Thoracic aorta (tissue), 2 donors: ENCODE measurements around the gene PAK1IP1. TPM values are rescaled to one million over a fixed set of nuclear protein-coding genes. Genes with fewer than 3 reads are reported as not detected.
"Not testable (repeated sequence)": the region's sequence is repeated elsewhere in the genome, so short reads cannot be mapped to it uniquely, and the experiment has no call there.

Source experiments
- ATAC-seq: fragments of 150-250 bp; one replicate; pipeline ENCODE4 v1.8.0; 2017; ENCODE audit warnings: low read depth; ENCODE audit not compliant: insufficient number of reproducible peaks, low FRiP score
- DNase-seq: peaks from one replicate; pipeline ENCODE4 v3.0.0-alpha.2; 2020; ENCODE audit warnings: low spot score
- H3K27ac ChIP-seq, 2 donors: fragments of 200-600 bp; sonication (generic); 1 replicate in 1 of 2; 2 replicates in 1 of 2; pipeline ENCODE4 v1.5.1; 2016; ENCODE audit warnings: mild to moderate bottlenecking in 2 of 2, moderate library complexity in 2 of 2
- H3K27me3 ChIP-seq: fragments of 200-600 bp; sonication (generic); replicated peaks from 2 replicates; pipeline ENCODE4 v1.6.0; 2016; ENCODE audit warnings: mild to moderate bottlenecking; ENCODE audit not compliant: insufficient read depth
- H3K36me3 ChIP-seq: fragments of 200-600 bp; sonication (generic); one replicate; pipeline ENCODE4 v1.5.1; 2016
- H3K4me1 ChIP-seq, 2 donors: fragments of 200-600 bp; sonication (generic); 1 replicate in 1 of 2; 2 replicates in 1 of 2; pipeline versions ENCODE4 v1.5.1 to v1.6.0; 2016; ENCODE audit warnings: low read depth in 2 of 2, mild to moderate bottlenecking in 1 of 2; ENCODE audit not compliant: control insufficient read depth in 1 of 2
- H3K4me3 ChIP-seq: fragments of 200-600 bp; sonication (generic); 2 replicates; pipeline ENCODE4 v1.5.1; 2016; ENCODE audit warnings: mild to moderate bottlenecking
- H3K9me3 ChIP-seq: fragments of 200-600 bp; sonication (generic); 2 replicates; pipeline ENCODE4 v1.5.1; 2016
- total RNA-seq, 2 donors: library from RNA; depleted of rRNA; stranded (reverse); fragments of >200 nt; gene quantifications; one replicate each; pipeline versions ENCODE4 v1.1.0 to v1.2.3, GENCODE V29; 2016
- TF ChIP-seq, protein P1 (sequence below): fragments of 200-600 bp; sonication (generic); IDR thresholded peaks from one replicate; pipeline ENCODE4 v1.5.1; 2019; ENCODE audit warnings: antibody characterized with exemption

PAK1IP1 gene, protein sequence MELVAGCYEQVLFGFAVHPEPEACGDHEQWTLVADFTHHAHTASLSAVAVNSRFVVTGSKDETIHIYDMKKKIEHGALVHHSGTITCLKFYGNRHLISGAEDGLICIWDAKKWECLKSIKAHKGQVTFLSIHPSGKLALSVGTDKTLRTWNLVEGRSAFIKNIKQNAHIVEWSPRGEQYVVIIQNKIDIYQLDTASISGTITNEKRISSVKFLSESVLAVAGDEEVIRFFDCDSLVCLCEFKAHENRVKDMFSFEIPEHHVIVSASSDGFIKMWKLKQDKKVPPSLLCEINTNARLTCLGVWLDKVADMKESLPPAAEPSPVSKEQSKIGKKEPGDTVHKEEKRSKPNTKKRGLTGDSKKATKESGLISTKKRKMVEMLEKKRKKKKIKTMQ
- total RNA-seq = 10 to 100 TPM in 1 of 2 donors, 1 to 10 TPM in 1; 7.3 to 19.4 TPM

DNA sequence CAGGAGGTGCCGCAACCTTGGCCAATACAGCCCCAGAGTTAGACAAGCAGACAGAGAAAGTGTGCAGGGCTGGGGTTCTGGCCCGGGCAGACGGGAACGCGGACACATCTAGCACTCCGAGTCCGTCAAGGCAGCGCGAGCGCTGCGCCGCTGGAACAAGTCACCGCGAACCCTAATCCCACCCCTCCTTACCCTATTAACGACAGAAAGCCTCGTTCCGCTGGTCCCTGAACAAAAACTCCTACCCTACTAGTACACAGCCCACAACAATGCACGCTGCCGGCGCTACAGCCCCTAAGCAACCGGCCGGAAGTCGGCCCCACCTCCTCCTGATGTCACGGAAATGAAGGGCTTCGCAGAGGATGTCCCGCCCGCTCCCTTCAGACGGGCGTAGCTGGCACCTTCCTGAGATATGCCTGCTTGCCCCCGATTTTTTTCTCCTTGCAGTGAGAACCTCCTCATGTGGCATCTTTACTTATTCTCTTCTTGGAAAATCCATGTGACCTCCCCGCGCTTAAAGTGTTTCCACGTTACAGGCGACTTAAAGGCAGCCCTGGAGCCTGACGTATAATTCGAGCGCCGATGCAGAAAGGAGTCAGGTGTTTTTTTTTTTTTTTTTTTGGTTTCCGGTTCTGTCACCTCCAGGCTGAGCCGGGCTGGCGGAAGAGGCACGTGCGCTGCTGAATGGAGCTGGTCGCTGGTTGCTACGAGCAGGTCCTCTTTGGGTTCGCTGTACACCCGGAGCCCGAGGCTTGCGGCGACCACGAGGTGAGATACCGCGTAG is at the start of gene PAK1IP1, which contains the start of gene C6orf52:
Gene PAK1IP1 (plus strand): TSS at position 671 of the 784 bp plus-strand sequence. CDS start 14 bp downstream, at position 685.
Gene C6orf52 (minus strand): TSS at position 315 of the 784 bp plus-strand sequence. CDS start 7,066 bp downstream, outside the sequence.
- H3K36me3 ChIP-seq = no peaks in the 10 kb centered on the region
- peaks cover 17 to 28% of the 10 kb centered on the region in 2 donors for H3K4me1 ChIP-seq
- H3K27ac ChIP-seq = peak within 1 kb of the TSS; percentile 76 to 97
- H3K9me3 ChIP-seq = no peaks in the 10 kb centered on the region
- TF ChIP-seq, protein P1, sequence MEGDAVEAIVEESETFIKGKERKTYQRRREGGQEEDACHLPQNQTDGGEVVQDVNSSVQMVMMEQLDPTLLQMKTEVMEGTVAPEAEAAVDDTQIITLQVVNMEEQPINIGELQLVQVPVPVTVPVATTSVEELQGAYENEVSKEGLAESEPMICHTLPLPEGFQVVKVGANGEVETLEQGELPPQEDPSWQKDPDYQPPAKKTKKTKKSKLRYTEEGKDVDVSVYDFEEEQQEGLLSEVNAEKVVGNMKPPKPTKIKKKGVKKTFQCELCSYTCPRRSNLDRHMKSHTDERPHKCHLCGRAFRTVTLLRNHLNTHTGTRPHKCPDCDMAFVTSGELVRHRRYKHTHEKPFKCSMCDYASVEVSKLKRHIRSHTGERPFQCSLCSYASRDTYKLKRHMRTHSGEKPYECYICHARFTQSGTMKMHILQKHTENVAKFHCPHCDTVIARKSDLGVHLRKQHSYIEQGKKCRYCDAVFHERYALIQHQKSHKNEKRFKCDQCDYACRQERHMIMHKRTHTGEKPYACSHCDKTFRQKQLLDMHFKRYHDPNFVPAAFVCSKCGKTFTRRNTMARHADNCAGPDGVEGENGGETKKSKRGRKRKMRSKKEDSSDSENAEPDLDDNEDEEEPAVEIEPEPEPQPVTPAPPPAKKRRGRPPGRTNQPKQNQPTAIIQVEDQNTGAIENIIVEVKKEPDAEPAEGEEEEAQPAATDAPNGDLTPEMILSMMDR = no peak
- DNase-seq (peak; percentile 80), ATAC-seq (peak; percentile 99)
- H3K4me3 ChIP-seq = peak within 1 kb of the TSS; percentile 81
- H3K27me3 ChIP-seq = no peaks in the 10 kb centered on the region

DNA sequence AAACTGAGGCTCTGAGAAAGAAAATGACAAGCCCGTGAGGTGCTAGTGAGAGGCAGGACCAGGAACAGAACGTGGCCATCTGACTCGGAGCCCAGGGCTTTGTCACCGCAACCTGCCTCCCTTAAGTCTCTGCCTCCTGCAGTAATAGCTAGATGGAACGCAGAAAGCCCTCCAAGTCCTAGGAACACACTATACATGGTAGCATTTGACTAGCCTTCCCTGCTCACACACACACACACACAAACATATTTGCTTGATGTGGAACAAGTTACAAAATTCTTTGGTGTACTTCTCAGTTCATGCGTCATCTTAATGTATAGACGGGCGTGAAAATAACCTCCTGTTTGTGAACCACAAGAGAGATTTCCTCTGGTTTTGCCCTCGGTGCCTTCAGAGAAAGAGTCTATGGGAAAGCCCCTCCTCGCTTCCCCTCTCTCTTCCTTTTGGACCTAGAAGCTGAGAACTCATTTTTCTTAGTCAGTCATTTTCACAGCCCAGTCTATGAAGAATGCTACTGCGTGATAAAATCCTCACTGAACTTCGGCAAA is 39.2 kb upstream of the PAK1IP1 start:
- Histone ChIP-seq H3K36me3 (no peaks in the 10 kb centered on the region), H3K4me1 (no peaks in the 10 kb centered on the region), H3K27ac (no peak overlapping the region), H3K27me3 (peaks cover 5% of the 10 kb centered on the region), H3K4me3 (no peak overlapping the region), H3K9me3 (no peaks in the 10 kb centered on the region)
- ATAC-seq (no peak), DNase-seq (no peak)
- TF ChIP-seq, protein P1 = no peak

DNA sequence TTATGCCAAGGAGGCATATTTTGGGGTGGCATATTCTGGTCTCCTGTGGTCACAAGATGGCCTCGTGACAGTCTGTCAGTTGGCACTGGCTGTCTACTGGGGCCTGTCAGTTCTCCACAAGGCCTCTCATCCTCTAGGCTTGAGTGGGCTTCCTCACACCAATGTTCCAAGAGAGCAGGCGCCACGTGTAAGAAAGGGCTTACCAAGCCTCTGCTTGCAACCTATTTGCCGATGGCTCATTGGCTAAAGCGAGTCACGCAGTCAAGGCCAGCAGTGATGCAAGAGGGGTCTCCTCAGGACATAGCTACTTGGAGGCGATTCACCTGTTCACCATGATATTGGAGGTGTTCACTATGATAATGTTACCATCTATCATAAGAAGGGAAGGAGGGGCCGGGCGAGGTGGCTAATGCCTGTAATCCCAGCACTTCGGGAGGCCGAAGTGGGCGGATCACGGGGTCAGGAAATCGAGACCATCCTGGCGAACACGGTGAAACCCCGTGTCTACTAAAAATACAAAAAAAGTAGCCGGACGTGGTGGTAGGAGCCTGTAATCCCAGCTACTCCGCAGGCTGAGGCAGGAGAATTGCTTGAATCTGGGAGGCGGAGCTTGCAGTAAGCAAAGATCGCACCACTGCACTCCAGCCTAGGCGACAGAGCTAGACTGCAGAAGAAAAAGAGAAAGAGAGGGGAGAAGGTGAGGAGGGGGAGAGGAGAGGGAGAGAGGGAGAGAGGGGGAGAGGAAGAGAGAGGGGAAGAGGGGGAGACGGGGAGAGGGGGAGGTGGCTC is 35.7 kb upstream of the PAK1IP1 start:
- peaks cover 5% of the 10 kb centered on the region for H3K27me3 ChIP-seq
- H3K9me3 ChIP-seq = no peaks in the 10 kb centered on the region
- peak overlapping the region in 1 of 2 donors; percentile 13 for H3K27ac ChIP-seq
- H3K36me3 ChIP-seq = no peaks in the 10 kb centered on the region
- no peak for ATAC-seq
- TF ChIP-seq, protein P1 = no peak
- peak overlapping the region; percentile 65 for H3K4me3 ChIP-seq
- no peaks in the 10 kb centered on the region for H3K4me1 ChIP-seq
- no peak for DNase-seq

DNA sequence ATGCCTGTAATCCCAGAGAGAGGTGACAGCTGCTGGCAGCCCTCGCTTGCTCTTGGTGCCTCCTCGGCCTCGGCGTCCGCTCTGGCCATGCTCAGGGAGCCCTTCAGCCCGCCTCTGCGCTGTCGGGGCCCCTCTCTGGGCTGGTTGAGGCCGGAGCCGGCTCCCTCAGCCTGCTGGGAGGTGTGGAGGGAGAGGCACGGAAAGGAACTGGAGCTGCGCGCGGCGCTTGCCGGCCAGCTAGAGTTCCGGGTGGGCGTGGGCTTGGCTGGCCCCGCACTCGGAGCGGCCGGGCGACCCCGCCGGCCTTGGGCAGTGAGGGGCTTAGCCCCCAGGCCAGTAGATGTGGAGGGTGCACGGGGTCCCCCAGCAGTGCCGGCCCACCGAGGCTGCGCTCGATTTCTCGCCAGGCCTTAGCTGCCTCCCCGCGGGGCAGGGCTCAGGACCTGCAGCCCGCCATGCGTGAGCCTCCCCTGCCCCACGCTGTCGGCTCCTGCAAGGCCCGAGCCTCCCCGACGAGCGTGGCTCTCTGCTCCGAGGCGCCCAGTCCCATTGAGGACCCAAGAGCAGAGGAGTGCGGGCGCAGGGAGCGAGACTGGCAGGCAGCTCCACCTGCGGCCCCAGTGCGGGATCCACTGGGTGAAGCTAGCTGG is 34.9 kb upstream of the PAK1IP1 start:
- peaks cover 5% of the 10 kb centered on the region for H3K27me3 ChIP-seq
- DNase-seq (no peak), ATAC-seq (no peak)
- H3K4me1 ChIP-seq = no peaks in the 10 kb centered on the region
- H3K36me3 ChIP-seq = no peaks in the 10 kb centered on the region
- H3K27ac ChIP-seq = peak overlapping the region in 1 of 2 donors; percentile 13
- TF ChIP-seq, protein P1 = no peak
- H3K9me3 ChIP-seq = no peaks in the 10 kb centered on the region
- H3K4me3 ChIP-seq = peak overlapping the region; percentile 65

DNA sequence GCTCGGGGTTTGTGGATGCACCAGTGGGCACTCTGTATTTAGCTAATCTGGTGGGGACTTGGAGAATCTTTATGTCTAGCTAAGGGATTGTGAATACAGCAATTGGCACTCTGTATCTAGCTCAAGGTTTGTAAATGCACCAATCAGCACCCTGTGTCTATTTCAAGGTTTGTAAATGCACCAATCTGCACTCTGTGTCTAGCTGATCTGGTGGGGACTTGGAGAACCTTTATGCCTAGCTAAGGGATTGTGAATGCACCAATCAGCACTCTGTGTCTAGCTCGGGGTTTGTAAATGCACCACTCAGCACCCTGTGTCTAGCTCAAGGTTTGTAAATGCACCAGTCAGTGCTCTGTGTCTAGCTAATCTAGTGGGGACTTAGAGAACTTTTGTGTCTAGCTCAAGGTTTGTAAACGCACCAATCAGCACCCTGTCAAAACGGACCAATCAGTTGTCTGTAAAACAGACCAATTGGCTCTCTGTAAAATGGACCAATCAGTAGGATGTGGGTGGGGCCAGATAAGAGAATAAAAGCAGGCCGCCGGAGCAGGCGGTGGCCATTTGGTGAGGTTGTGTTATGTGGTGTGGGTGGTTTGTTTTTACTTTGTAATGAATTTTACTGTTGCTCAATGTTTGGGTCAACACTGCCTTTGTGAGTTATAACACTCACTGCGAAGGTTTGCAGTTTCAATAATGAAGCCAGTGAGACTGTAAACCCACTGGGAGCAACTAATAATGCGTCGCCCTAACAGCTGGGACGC is 34.2 kb upstream of the PAK1IP1 start:
- not testable (repeated sequence) for ATAC-seq

More for the DNA sequence above, 34.2 kb upstream of the PAK1IP1 start:
- not testable (repeated sequence) for H3K4me1 ChIP-seq, DNase-seq, H3K36me3 ChIP-seq, H3K9me3 ChIP-seq, H3K27ac ChIP-seq, H3K27me3 ChIP-seq
- peak overlapping the region; percentile 65 for H3K4me3 ChIP-seq
